Esophagus squamous epithelium (tissue), 4 donors: Measurements from ENCODE around the gene PROB1.

Source experiments
- POLR2A ChIP-seq, 4 donors: fragments of 450-650 bp; IDR thresholded peaks; one replicate each; pipeline ENCODE4 v1.6.1; 2017; ENCODE audit warnings: antibody characterized with exemption in 4 of 4, mild to moderate bottlenecking in 4 of 4, moderate library complexity in 3 of 4
- TF ChIP-seq, protein P1 (sequence below), 6 experiments: fragments of 450-650 bp in 4 of 6; fragments of 200-600 bp in 2 of 6; sonication (generic) in 2 of 6; IDR thresholded peaks; one replicate each; pipeline ENCODE4 v1.5.1; 2016 to 2019; ENCODE audit warnings: antibody characterized with exemption in 6 of 6, mild to moderate bottlenecking in 4 of 6, moderate library complexity in 4 of 6

- TF ChIP-seq, protein P1, sequence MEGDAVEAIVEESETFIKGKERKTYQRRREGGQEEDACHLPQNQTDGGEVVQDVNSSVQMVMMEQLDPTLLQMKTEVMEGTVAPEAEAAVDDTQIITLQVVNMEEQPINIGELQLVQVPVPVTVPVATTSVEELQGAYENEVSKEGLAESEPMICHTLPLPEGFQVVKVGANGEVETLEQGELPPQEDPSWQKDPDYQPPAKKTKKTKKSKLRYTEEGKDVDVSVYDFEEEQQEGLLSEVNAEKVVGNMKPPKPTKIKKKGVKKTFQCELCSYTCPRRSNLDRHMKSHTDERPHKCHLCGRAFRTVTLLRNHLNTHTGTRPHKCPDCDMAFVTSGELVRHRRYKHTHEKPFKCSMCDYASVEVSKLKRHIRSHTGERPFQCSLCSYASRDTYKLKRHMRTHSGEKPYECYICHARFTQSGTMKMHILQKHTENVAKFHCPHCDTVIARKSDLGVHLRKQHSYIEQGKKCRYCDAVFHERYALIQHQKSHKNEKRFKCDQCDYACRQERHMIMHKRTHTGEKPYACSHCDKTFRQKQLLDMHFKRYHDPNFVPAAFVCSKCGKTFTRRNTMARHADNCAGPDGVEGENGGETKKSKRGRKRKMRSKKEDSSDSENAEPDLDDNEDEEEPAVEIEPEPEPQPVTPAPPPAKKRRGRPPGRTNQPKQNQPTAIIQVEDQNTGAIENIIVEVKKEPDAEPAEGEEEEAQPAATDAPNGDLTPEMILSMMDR (IDR thresholded peaks at IDR 0.05), result no peak
- TF ChIP-seq POLR2A (IDR thresholded peaks at IDR 0.05), result no peak
Measured at GRCh38 chr5:139418793-139419192, 23.9 kb upstream of the PROB1 start.
